Type B pancreatic cell (in vitro differentiated cells): ENCODE measurements around the gene SCAPER. TPM values are rescaled to one million over a fixed set of nuclear protein-coding genes. Genes with fewer than 3 reads are reported as not detected.
"Not testable (repeated sequence)": the region's sequence is repeated elsewhere in the genome, so short reads cannot be mapped to it uniquely, and the experiment has no call there.

ENCODE experiments used
- DNase-seq: peaks from one replicate; pipeline ENCODE4 v3.0.0; 2021; ENCODE audit warnings: mixed read lengths; ENCODE audit not compliant: unreplicated experiment; ENCODE audit errors: extremely low spot score
- H3K27ac Mint-ChIP-seq: 2 replicates; pipeline ENCODE4 v1.8.0; 2021; ENCODE audit warnings: mild to moderate bottlenecking, mixed read lengths
- H3K27me3 Mint-ChIP-seq: 2 replicates; pipeline ENCODE4 v1.8.0; 2021; ENCODE audit warnings: mixed read lengths
- H3K36me3 Mint-ChIP-seq: 2 replicates; pipeline ENCODE4 v1.8.0; 2021; ENCODE audit warnings: mixed read lengths
- H3K4me1 Mint-ChIP-seq: one replicate; pipeline ENCODE4 v1.8.0; 2021; ENCODE audit warnings: mixed read lengths; ENCODE audit not compliant: unreplicated experiment
- H3K4me3 Mint-ChIP-seq: 2 replicates; pipeline ENCODE4 v1.8.0; 2021; ENCODE audit warnings: mild to moderate bottlenecking, mixed read lengths
- H3K9me3 Mint-ChIP-seq: 2 replicates; pipeline ENCODE4 v1.8.0; 2021; ENCODE audit warnings: mixed read lengths
- CTCF ChIP-seq: fragments of 200-600 bp; sonication (generic); conservative IDR thresholded peaks from 2 replicates; pipeline ENCODE4 v1.5.0; 2021; ENCODE audit warnings: antibody characterized with exemption, mild to moderate bottlenecking
- total RNA-seq: library from RNA; stranded (reverse); gene quantifications from 2 replicates; pipeline ENCODE4 v1.2.1, GENCODE V29; 2021; ENCODE audit warnings: low replicate concordance

Gene SCAPER
- total RNA-seq, 1 donor from 2014 or later: 26.6 TPM

GRCh38 chr15:76503804-76504203, 401.3 kb downstream of the SCAPER start:
- no peak overlapping the region for H3K27ac Mint-ChIP-seq
- no peaks in the 10 kb centered on the region for H3K27me3 Mint-ChIP-seq
- H3K36me3 Mint-ChIP-seq: no peaks in the 10 kb centered on the region
- no peak overlapping the region for H3K4me3 Mint-ChIP-seq
- DNase-seq: no peak
- H3K9me3 Mint-ChIP-seq: no peaks in the 10 kb centered on the region
- peaks cover 3% of the 10 kb centered on the region for H3K4me1 Mint-ChIP-seq
- no peak for TF ChIP-seq CTCF

- Mint-ChIP-seq H3K27me3 (no peaks in the 10 kb centered on the region), H3K4me3 (no peak overlapping the region), H3K36me3 (no peaks in the 10 kb centered on the region), H3K4me1 (peaks cover 3% of the 10 kb centered on the region), H3K9me3 (no peaks in the 10 kb centered on the region), H3K27ac (no peak overlapping the region)
- no peak for TF ChIP-seq CTCF
- DNase-seq: no peak
Measured at GRCh38 chr15:76503121-76503520, 402.0 kb downstream of the SCAPER start.

GRCh38 chr15:76502678-76503077, 402.5 kb downstream of the SCAPER start:
- no peak for TF ChIP-seq CTCF
- H3K4me3 Mint-ChIP-seq: no peak overlapping the region
- DNase-seq: no peak
- H3K36me3 Mint-ChIP-seq: no peaks in the 10 kb centered on the region
- H3K4me1 Mint-ChIP-seq: peaks cover 3% of the 10 kb centered on the region
- no peak overlapping the region for H3K27ac Mint-ChIP-seq
- no peaks in the 10 kb centered on the region for H3K27me3 Mint-ChIP-seq
- H3K9me3 Mint-ChIP-seq: no peaks in the 10 kb centered on the region

GRCh38 chr15:76502185-76502584, 403.0 kb downstream of the SCAPER start:
- not testable (repeated sequence) for H3K4me3 Mint-ChIP-seq, H3K9me3 Mint-ChIP-seq, H3K27me3 Mint-ChIP-seq, H3K36me3 Mint-ChIP-seq, DNase-seq, H3K27ac Mint-ChIP-seq, H3K4me1 Mint-ChIP-seq

GRCh38 chr15:76501726-76502125, 403.4 kb downstream of the SCAPER start:
- H3K4me1 Mint-ChIP-seq: peaks cover 3% of the 10 kb centered on the region
- no peaks in the 10 kb centered on the region for H3K9me3 Mint-ChIP-seq
- H3K27me3 Mint-ChIP-seq: no peaks in the 10 kb centered on the region
- TF ChIP-seq CTCF: no peak
- no peak overlapping the region for H3K4me3 Mint-ChIP-seq
- H3K27ac Mint-ChIP-seq: peak overlapping the region; percentile 40
- DNase-seq: no peak
- peaks cover 5% of the 10 kb centered on the region for H3K36me3 Mint-ChIP-seq

GRCh38 chr15:76501011-76501410, 404.1 kb downstream of the SCAPER start:
- Mint-ChIP-seq H3K27ac (peak overlapping the region; percentile 40), H3K4me1 (peaks cover 3% of the 10 kb centered on the region), H3K36me3 (peaks cover 7% of the 10 kb centered on the region), H3K27me3 (no peaks in the 10 kb centered on the region), H3K9me3 (no peaks in the 10 kb centered on the region), H3K4me3 (no peak overlapping the region)
- no peak for TF ChIP-seq CTCF
- no peak for DNase-seq
